Measurements from ENCODE around the gene ADH1B.

ADH1B gene

GRCh38 chr4:99341426-99341825, 20.2 kb upstream of the ADH1B start:
- CTCF ChIA-PET, result no interaction called here
- POLR2A ChIA-PET, result no interaction called here
- no peak for DNase-seq (ENCODE audit: extremely low spot score)
- TF ChIP-seq, protein P1, sequence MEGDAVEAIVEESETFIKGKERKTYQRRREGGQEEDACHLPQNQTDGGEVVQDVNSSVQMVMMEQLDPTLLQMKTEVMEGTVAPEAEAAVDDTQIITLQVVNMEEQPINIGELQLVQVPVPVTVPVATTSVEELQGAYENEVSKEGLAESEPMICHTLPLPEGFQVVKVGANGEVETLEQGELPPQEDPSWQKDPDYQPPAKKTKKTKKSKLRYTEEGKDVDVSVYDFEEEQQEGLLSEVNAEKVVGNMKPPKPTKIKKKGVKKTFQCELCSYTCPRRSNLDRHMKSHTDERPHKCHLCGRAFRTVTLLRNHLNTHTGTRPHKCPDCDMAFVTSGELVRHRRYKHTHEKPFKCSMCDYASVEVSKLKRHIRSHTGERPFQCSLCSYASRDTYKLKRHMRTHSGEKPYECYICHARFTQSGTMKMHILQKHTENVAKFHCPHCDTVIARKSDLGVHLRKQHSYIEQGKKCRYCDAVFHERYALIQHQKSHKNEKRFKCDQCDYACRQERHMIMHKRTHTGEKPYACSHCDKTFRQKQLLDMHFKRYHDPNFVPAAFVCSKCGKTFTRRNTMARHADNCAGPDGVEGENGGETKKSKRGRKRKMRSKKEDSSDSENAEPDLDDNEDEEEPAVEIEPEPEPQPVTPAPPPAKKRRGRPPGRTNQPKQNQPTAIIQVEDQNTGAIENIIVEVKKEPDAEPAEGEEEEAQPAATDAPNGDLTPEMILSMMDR (IDR thresholded peaks at IDR 0.05; ENCODE audit: control extremely low read depth, extremely low read depth, low read depth, missing control alignments), result no peak

- CTCF ChIA-PET, result no interaction called here
- TF ChIP-seq, protein P1 (IDR thresholded peaks at IDR 0.05; ENCODE audit: control extremely low read depth, extremely low read depth, low read depth, missing control alignments), result no peak
- POLR2A ChIA-PET, result no interaction called here
- DNase-seq (ENCODE audit: extremely low spot score), result no peak
Measured at GRCh38 chr4:99339172-99339571, 18.0 kb upstream of the ADH1B start.

DNA sequence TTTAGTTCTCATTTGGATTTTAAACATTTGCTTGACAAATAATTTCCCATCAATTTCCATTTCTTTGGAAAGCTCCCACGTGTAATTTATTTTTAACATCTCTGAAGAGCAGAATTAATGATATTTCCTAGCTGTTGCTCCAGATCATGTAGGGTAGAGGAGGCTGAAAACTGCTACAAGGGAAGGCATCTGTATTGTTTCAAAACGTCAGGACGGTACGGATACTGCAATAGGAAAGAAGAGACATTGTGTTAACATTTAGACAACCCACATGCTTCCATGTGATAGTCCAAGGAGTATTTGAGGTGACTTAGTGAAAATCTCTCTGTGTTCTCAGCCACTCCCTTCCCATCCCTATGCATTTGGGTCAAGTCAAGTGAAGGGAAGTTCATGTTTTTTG, 15.4 kb upstream of the ADH1B start:
- TF ChIP-seq, protein P1 (IDR thresholded peaks at IDR 0.05; ENCODE audit: control extremely low read depth, extremely low read depth, low read depth, missing control alignments), result no peak
- ChIA-PET CTCF (no interaction called here), POLR2A (no interaction called here)
- DNase-seq (ENCODE audit: extremely low spot score), result no peak

DNA sequence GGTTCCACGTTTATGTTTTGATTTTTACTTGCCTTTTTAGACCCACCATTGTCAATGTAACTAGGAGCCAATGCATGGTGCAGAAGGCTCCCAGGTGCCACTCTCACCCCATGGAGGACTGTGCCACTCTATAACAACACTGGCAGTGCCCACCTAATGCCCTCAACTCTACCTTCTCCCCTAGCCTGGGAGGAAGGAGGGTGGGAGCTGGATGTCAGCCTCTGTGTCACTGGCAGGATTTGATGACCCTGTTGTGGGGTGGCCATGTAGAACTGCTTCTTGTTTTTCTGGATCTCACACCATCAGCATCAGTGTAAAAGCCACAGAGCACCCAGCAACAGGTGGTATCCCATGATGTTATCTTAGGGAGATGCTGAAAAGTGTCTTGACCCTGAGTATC, 13.7 kb upstream of the ADH1B start:
- ChIA-PET POLR2A (no interaction called here), CTCF (no interaction called here)
- no peak for DNase-seq (ENCODE audit: extremely low spot score)
- TF ChIP-seq, protein P1 (IDR thresholded peaks at IDR 0.05; ENCODE audit: control extremely low read depth, extremely low read depth, low read depth, missing control alignments), result no peak

- POLR2A ChIA-PET, result no interaction called here
- CTCF ChIA-PET, result no interaction called here
- no peak for DNase-seq (ENCODE audit: extremely low spot score)
- TF ChIP-seq, protein P1 (IDR thresholded peaks at IDR 0.05; ENCODE audit: control extremely low read depth, extremely low read depth, low read depth, missing control alignments), result no peak
Measured at GRCh38 chr4:99330648-99331047, 9.4 kb upstream of the ADH1B start.

DNA sequence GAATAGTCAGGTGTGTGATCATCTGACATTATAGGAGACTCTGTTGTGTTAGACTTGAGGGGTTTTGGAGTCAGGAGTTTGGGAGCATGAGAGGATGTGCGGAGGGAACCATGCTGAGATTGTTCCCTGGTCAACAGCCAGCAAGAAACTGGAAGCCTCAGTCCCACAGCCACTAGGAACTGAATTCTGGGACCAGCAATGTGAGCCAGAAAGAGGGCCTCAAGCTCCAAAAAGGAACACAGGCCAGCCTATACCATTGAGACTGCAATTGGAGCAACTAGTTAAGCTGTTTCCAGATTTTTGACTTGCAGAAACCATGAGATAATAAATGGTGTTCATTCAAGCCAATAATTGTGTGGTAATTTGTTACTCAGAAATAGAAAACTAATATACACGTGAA, 8.7 kb upstream of the ADH1B start:
- no peak for DNase-seq (ENCODE audit: extremely low spot score)
- ChIA-PET CTCF (no interaction called here), POLR2A (no interaction called here)
- TF ChIP-seq, protein P1 (IDR thresholded peaks at IDR 0.05; ENCODE audit: control extremely low read depth, extremely low read depth, low read depth, missing control alignments), result no peak

DNA sequence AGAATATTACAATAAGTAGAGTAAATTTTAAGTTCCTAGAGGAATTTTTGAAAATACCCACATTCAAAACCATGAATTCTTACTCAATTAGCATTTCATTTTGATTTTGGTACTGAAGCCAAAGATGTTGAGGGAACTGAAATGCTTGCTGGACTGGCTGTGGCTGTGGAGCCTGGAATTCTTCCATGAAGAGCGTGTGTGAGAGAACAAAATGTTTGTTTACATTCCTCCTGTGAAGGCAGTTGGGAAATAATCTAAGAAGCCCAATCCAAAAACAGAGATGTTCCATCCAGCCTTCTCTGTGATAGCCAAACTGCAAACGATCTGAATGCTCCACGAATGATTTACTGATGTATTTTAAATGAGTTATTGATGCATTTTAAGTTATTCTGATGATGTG, 3.8 kb upstream of the ADH1B start:
- no peak for DNase-seq (ENCODE audit: extremely low spot score)
- TF ChIP-seq, protein P1 (IDR thresholded peaks at IDR 0.05; ENCODE audit: control extremely low read depth, extremely low read depth, low read depth, missing control alignments), result no peak

More for the DNA sequence above, 3.8 kb upstream of the ADH1B start:
- CTCF ChIA-PET, result no interaction called here
- POLR2A ChIA-PET, result no interaction called here
